Activated B cell treated with CpG ODN at 0.5 μM for 24 hours (primary cell): ENCODE measurements around the gene EYS. TPM values are rescaled to one million over a fixed set of nuclear protein-coding genes. Genes with fewer than 3 reads are reported as not detected.
"Not testable (repeated sequence)": the region's sequence is repeated elsewhere in the genome, so short reads cannot be mapped to it uniquely, and the experiment has no call there.

Experiments
- ATAC-seq: fragments of 200-7000 bp; cut with Tn5 transposase; one replicate; pipeline ENCODE4 v1.10.0; 2021; ENCODE audit warnings: low read depth, mild to moderate bottlenecking, moderate library complexity
- CTCF ChIA-PET: fragments of 350-600 bp; sonication (Branson Sonifier 250); formaldehyde crosslinking; loops from one replicate; lab custom pipeline; 2021; ENCODE audit warnings: antibody characterized with exemption; lab: Charles Lee
- POLR2A ChIA-PET: fragments of 350-600 bp; sonication (Branson Sonifier 250); formaldehyde crosslinking; loops from one replicate; lab custom pipeline; 2021; ENCODE audit warnings: antibody characterized with exemption; lab: Charles Lee
- DNase-seq: peaks from one replicate; pipeline ENCODE4 v3.0.0; 2022
- H3K27ac Mint-ChIP-seq: one replicate; pipeline ENCODE4 v1.8.0; 2020; ENCODE audit warnings: mixed read lengths
- H3K27me3 Mint-ChIP-seq: one replicate; pipeline ENCODE4 v1.8.0; 2021; ENCODE audit warnings: mixed read lengths
- H3K36me3 Mint-ChIP-seq: one replicate; pipeline ENCODE4 v1.8.0; 2021; ENCODE audit warnings: low read depth, mixed read lengths
- H3K4me1 Mint-ChIP-seq: one replicate; pipeline ENCODE4 v1.8.0; 2021; ENCODE audit warnings: mixed read lengths
- H3K4me3 Mint-ChIP-seq: one replicate; pipeline ENCODE4 v1.8.0; 2020; ENCODE audit warnings: mild to moderate bottlenecking, mixed read lengths
- H3K9me3 Mint-ChIP-seq: one replicate; pipeline ENCODE4 v1.8.0; 2020; ENCODE audit warnings: mixed read lengths
- CTCF ChIP-seq: fragments of 200-600 bp; IDR thresholded peaks from one replicate; pipeline ENCODE4 v1.8.0; 2022; ENCODE audit warnings: antibody characterized with exemption, mild to moderate bottlenecking
- intact Hi-C: fragments of 100-400 bp; cut with micrococcal nuclease; formaldehyde crosslinking; loops from one replicate; pipeline ENCODE4 v1.15.1; 2024
- total RNA-seq: library from RNA; stranded (reverse); gene quantifications from 2 replicates; pipeline ENCODE4 v1.2.3, GENCODE V29; 2022

The EYS gene
- total RNA-seq, 1 donor from 2014 or later, result not detected

GRCh38 chr6:63904650-63905248 lies 1802.3 kb downstream of the EYS start:
- no peaks in the 10 kb centered on the region for H3K9me3 Mint-ChIP-seq
- no peak for TF ChIP-seq CTCF
- no peaks in the 10 kb centered on the region for H3K36me3 Mint-ChIP-seq
- ChIA-PET CTCF (no interaction called here), POLR2A (no interaction called here)
- intact Hi-C loops, result no loop called here
- no peaks in the 10 kb centered on the region for H3K27me3 Mint-ChIP-seq
- ATAC-seq, result no peak
- H3K27ac Mint-ChIP-seq, result no peak overlapping the region
- H3K4me3 Mint-ChIP-seq, result no peak overlapping the region
- peaks cover 4% of the 10 kb centered on the region for H3K4me1 Mint-ChIP-seq
- DNase-seq, result no peak

- no peak overlapping the region for H3K4me3 Mint-ChIP-seq
- intact Hi-C loops, result no loop called here
- no peak for ATAC-seq
- H3K9me3 Mint-ChIP-seq, result no peaks in the 10 kb centered on the region
- H3K36me3 Mint-ChIP-seq, result no peaks in the 10 kb centered on the region
- no peaks in the 10 kb centered on the region for H3K4me1 Mint-ChIP-seq
- TF ChIP-seq CTCF, result no peak
- H3K27ac Mint-ChIP-seq, result no peak overlapping the region
- CTCF ChIA-PET, result no interaction called here
- POLR2A ChIA-PET, result no interaction called here
- no peak for DNase-seq
- no peaks in the 10 kb centered on the region for H3K27me3 Mint-ChIP-seq
These were observed 1807.5 kb downstream of the EYS start for GRCh38 chr6:63899550-63899949.

- no peak for ATAC-seq
- Mint-ChIP-seq H3K4me1 (no peaks in the 10 kb centered on the region), H3K36me3 (no peaks in the 10 kb centered on the region)
These were observed 1809.1 kb downstream of the EYS start for GRCh38 chr6:63897952-63898351.

GRCh38 chr6:63897459-63897858 lies 1809.6 kb downstream of the EYS start:
- H3K27ac Mint-ChIP-seq, result no peak overlapping the region
- ATAC-seq (no peak), DNase-seq (no peak)
- H3K9me3 Mint-ChIP-seq, result no peaks in the 10 kb centered on the region
- intact Hi-C loops, result no loop called here
- no peaks in the 10 kb centered on the region for H3K27me3 Mint-ChIP-seq
- no peak overlapping the region for H3K4me3 Mint-ChIP-seq
- TF ChIP-seq CTCF, result no peak
- ChIA-PET CTCF (no interaction called here), POLR2A (no interaction called here)
- no peaks in the 10 kb centered on the region for H3K36me3 Mint-ChIP-seq
- no peaks in the 10 kb centered on the region for H3K4me1 Mint-ChIP-seq

More at GRCh38 chr6:63897952-63898351, 1809.1 kb downstream of the EYS start:
- no peak for TF ChIP-seq CTCF
- H3K4me3 Mint-ChIP-seq, result no peak overlapping the region
- no peak for DNase-seq
- ChIA-PET POLR2A (no interaction called here), CTCF (no interaction called here)
- intact Hi-C loops, result no loop called here
- H3K27me3 Mint-ChIP-seq, result no peaks in the 10 kb centered on the region
- no peak overlapping the region for H3K27ac Mint-ChIP-seq
- no peaks in the 10 kb centered on the region for H3K9me3 Mint-ChIP-seq

GRCh38 chr6:63888416-63888815 lies 1818.6 kb downstream of the EYS start:
- no peak overlapping the region for H3K27ac Mint-ChIP-seq
- ATAC-seq, result no peak
- no peaks in the 10 kb centered on the region for H3K36me3 Mint-ChIP-seq
- no peak for TF ChIP-seq CTCF
- no peaks in the 10 kb centered on the region for H3K4me1 Mint-ChIP-seq
- no peaks in the 10 kb centered on the region for H3K9me3 Mint-ChIP-seq
- DNase-seq, result no peak
- intact Hi-C loops, result no loop called here
- no peaks in the 10 kb centered on the region for H3K27me3 Mint-ChIP-seq
- ChIA-PET CTCF (no interaction called here), POLR2A (no interaction called here)
- no peak overlapping the region for H3K4me3 Mint-ChIP-seq

GRCh38 chr6:63887804-63888203 lies 1819.2 kb downstream of the EYS start:
- H3K27ac Mint-ChIP-seq, H3K4me1 Mint-ChIP-seq, H3K36me3 Mint-ChIP-seq, H3K4me3 Mint-ChIP-seq, H3K9me3 Mint-ChIP-seq, intact Hi-C loops, DNase-seq, H3K27me3 Mint-ChIP-seq, ATAC-seq, CTCF ChIA-PET, POLR2A ChIA-PET: not testable (repeated sequence)
